Measurements from ENCODE around the gene DNTTIP2. TPM values are rescaled to one million over a fixed set of nuclear protein-coding genes. Genes with fewer than 3 reads are reported as not detected.

DNTTIP2 gene
- total RNA-seq, 1 donor from 2014 or later: 55.3 TPM

GRCh38 chr1:93899543-93900207 lies 20.7 kb upstream of the DNTTIP2 start:
- Histone ChIP-seq H3K36me3 (ENCODE audit: insufficient read depth, low read length) (peaks cover 18% of the 10 kb centered on the region), H3K79me2 (ENCODE audit: insufficient read depth, low read length) (peaks cover 39% of the 10 kb centered on the region), H3K4me1 (ENCODE audit: insufficient read depth, low read length) (no peaks in the 10 kb centered on the region), H2AFZ (ENCODE audit: low read depth, low read length) (no peak overlapping the region), H3K4me2 (ENCODE audit: low read length) (no peak overlapping the region), H3K27me3 (ENCODE audit: insufficient read depth, low read length) (no peaks in the 10 kb centered on the region), H3K9me3 (ENCODE audit: insufficient read depth, low read depth, low read length) (no peaks in the 10 kb centered on the region), H4K20me1 (ENCODE audit: insufficient read depth, low read length) (peaks cover 14% of the 10 kb centered on the region), H3K27ac (ENCODE audit: low read depth, low read length) (no peak overlapping the region), H3K9ac (ENCODE audit: low read length) (no peak overlapping the region), H3K4me3 (ENCODE audit: insufficient read depth, low read depth, low read length) (no peak overlapping the region)
- no peak for TF ChIP-seq CTCF (IDR thresholded peaks at IDR 0.05; ENCODE audit: insufficient read depth, low read depth, low read length)
- no peak for TF ChIP-seq EZH2 (IDR thresholded peaks at IDR 0.05; ENCODE audit: insufficient read depth, low read length)
- DNase-seq (ENCODE audit: low read depth): no peak
- H3K27ac Mint-ChIP-seq (ENCODE audit: unreplicated experiment): no peak overlapping the region
- H3K4me3 Mint-ChIP-seq (ENCODE audit: unreplicated experiment): no peak overlapping the region
- no peaks in the 10 kb centered on the region for H3K27me3 Mint-ChIP-seq (ENCODE audit: low read depth, unreplicated experiment)
- no peaks in the 10 kb centered on the region for H3K9me3 Mint-ChIP-seq (ENCODE audit: unreplicated experiment)
- no peak for FAIRE-seq
- peaks cover 1% of the 10 kb centered on the region for H3K36me3 Mint-ChIP-seq (ENCODE audit: low read depth, unreplicated experiment)
- H3K4me1 Mint-ChIP-seq (ENCODE audit: low read depth, unreplicated experiment): no peaks in the 10 kb centered on the region

DNA sequence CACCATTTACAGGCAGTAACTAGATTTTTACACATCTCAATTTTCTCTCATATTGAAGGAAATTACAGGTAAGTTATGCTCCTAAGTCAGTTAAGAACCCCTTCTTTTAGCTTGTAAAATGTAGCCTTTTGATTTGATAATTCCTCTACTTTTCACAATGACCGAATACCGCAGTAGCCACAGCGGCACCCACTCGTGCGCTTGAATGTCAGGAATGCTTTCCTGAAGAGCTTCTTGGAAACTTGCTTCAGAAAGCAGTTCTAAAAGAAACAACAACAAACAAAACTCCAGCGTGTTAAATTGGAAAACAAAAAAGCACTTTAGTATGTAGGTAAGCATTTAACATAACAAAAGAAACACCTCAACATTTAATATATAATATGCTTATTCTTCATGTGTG lies 9.9 kb upstream of the DNTTIP2 start:
- Histone ChIP-seq H4K20me1 (ENCODE audit: insufficient read depth, low read length) (peaks cover 2% of the 10 kb centered on the region), H3K9ac (ENCODE audit: low read length) (no peak overlapping the region), H3K4me3 (ENCODE audit: insufficient read depth, low read depth, low read length) (no peak overlapping the region), H3K36me3 (ENCODE audit: insufficient read depth, low read length) (peaks cover 30% of the 10 kb centered on the region), H3K4me2 (ENCODE audit: low read length) (no peak overlapping the region), H3K4me1 (ENCODE audit: insufficient read depth, low read length) (no peaks in the 10 kb centered on the region), H3K27ac (ENCODE audit: low read depth, low read length) (no peak overlapping the region), H2AFZ (ENCODE audit: low read depth, low read length) (no peak overlapping the region), H3K27me3 (ENCODE audit: insufficient read depth, low read length) (no peaks in the 10 kb centered on the region), H3K9me3 (ENCODE audit: insufficient read depth, low read depth, low read length) (no peaks in the 10 kb centered on the region), H3K79me2 (ENCODE audit: insufficient read depth, low read length) (no peaks in the 10 kb centered on the region)
- FAIRE-seq (no peak), DNase-seq (ENCODE audit: low read depth) (no peak)
- H3K27me3 Mint-ChIP-seq (ENCODE audit: low read depth, unreplicated experiment): no peaks in the 10 kb centered on the region
- H3K27ac Mint-ChIP-seq (ENCODE audit: unreplicated experiment): peak overlapping the region; percentile 44
- no peaks in the 10 kb centered on the region for H3K9me3 Mint-ChIP-seq (ENCODE audit: unreplicated experiment)
- no peak overlapping the region for H3K4me3 Mint-ChIP-seq (ENCODE audit: unreplicated experiment)
- peaks cover 7% of the 10 kb centered on the region for H3K4me1 Mint-ChIP-seq (ENCODE audit: low read depth, unreplicated experiment)
- TF ChIP-seq CTCF (IDR thresholded peaks at IDR 0.05; ENCODE audit: insufficient read depth, low read depth, low read length) (no peak), EZH2 (IDR thresholded peaks at IDR 0.05; ENCODE audit: insufficient read depth, low read length) (no peak)
- H3K36me3 Mint-ChIP-seq (ENCODE audit: low read depth, unreplicated experiment): no peaks in the 10 kb centered on the region

GRCh38 chr1:93882269-93882668 lies 3.3 kb upstream of the DNTTIP2 start:
- TF ChIP-seq CTCF (IDR thresholded peaks at IDR 0.05; ENCODE audit: insufficient read depth, low read depth, low read length) (no peak), EZH2 (IDR thresholded peaks at IDR 0.05; ENCODE audit: insufficient read depth, low read length) (no peak)
- Histone ChIP-seq H2AFZ (ENCODE audit: low read depth, low read length) (no peak overlapping the region), H3K4me1 (ENCODE audit: insufficient read depth, low read length) (peaks cover 5% of the 10 kb centered on the region), H4K20me1 (ENCODE audit: insufficient read depth, low read length) (peaks cover 4% of the 10 kb centered on the region), H3K27me3 (ENCODE audit: insufficient read depth, low read length) (no peaks in the 10 kb centered on the region), H3K27ac (ENCODE audit: low read depth, low read length) (no peak overlapping the region), H3K4me2 (ENCODE audit: low read length) (no peak overlapping the region), H3K4me3 (ENCODE audit: insufficient read depth, low read depth, low read length) (no peak overlapping the region), H3K36me3 (ENCODE audit: insufficient read depth, low read length) (peaks cover 8% of the 10 kb centered on the region), H3K9me3 (ENCODE audit: insufficient read depth, low read depth, low read length) (no peaks in the 10 kb centered on the region), H3K9ac (ENCODE audit: low read length) (no peak overlapping the region), H3K79me2 (ENCODE audit: insufficient read depth, low read length) (peaks cover 18% of the 10 kb centered on the region)
- H3K27me3 Mint-ChIP-seq (ENCODE audit: low read depth, unreplicated experiment): no peaks in the 10 kb centered on the region
- DNase-seq (ENCODE audit: low read depth) (no peak), FAIRE-seq (no peak)
- no peaks in the 10 kb centered on the region for H3K4me1 Mint-ChIP-seq (ENCODE audit: low read depth, unreplicated experiment)
- H3K27ac Mint-ChIP-seq (ENCODE audit: unreplicated experiment): no peak overlapping the region
- no peak overlapping the region for H3K4me3 Mint-ChIP-seq (ENCODE audit: unreplicated experiment)
- H3K9me3 Mint-ChIP-seq (ENCODE audit: unreplicated experiment): no peaks in the 10 kb centered on the region
- peaks cover 2% of the 10 kb centered on the region for H3K36me3 Mint-ChIP-seq (ENCODE audit: low read depth, unreplicated experiment)
